PFSK-1 (cell line): ENCODE measurements around the gene FAM184A.

Experiments
- POLR2AphosphoS5 ChIP-seq: IDR thresholded peaks from 2 replicates; pipeline ENCODE4 v1.6.1; 2012; ENCODE audit warnings: low read depth, mild to moderate bottlenecking, control low read depth, low read length, moderate library complexity
- REST ChIP-seq, 2 experiments: IDR thresholded peaks; 2 replicates each; pipeline versions ENCODE4 v1.6.1 to v1.8.0; 2011 to 2012; ENCODE audit warnings: low read depth in 2 of 2, low read length in 2 of 2, control low read depth in 1 of 2, inconsistent platforms in 1 of 2, mild to moderate bottlenecking in 1 of 2, moderate library complexity in 1 of 2; ENCODE audit not compliant: insufficient read depth in 1 of 2

- TF ChIP-seq POLR2AphosphoS5 (no peak), REST (IDR thresholded peaks at IDR 0.05; ENCODE audit: insufficient read depth in 1 of 2, low read depth in 2 of 2, low read length in 2 of 2) (no peak)
Observed at GRCh38 chr6:119075200-119075981, 3.1 kb downstream of the FAM184A start.
